DMS114 treated with DMSO at 0.1 percent for 48 hours (cell line): Measurements from ENCODE around the gene WFS1.

ENCODE experiments used
- DNase-seq: peaks from one replicate; lab custom pipeline; 2025; ENCODE audit not compliant: unreplicated experiment; lab: John Stamatoyannopoulos, UW

The WFS1 gene

DNA sequence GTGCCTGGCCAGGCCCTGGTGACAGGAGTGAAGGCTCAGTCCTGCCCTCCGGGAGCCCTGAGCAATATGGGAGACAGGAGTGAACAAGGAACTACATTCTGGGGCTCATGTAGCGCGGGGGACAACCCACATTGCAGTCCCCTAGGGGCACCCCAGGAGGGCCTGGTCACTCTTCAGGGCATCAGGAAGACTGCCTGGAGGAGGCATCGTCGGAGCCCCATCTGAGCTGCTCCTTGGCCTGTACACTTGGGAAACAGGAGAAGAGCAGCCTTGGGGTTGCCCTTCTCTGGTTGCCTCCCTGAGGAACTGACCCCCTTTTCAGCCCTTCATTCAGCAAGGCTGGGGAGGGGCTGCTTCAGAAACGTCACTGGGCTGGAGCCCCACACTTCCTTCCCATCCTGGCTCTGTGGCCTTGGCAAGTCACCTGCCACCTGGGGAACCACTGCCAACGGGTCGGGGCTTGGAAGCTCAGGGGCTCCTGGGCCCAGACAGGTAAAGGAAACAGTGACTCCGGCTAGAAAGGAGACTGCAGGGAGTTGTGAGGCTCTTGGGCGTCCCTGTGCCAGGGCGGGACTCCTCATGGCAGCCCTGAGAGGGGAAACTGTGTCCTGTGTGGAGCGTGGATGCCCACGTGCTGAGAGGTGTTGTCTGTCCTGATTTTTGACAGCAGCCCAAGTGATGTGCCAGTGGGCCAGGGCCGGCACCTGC is 10.1 kb downstream of the WFS1 start:
- DNase-seq = no peak

DNA sequence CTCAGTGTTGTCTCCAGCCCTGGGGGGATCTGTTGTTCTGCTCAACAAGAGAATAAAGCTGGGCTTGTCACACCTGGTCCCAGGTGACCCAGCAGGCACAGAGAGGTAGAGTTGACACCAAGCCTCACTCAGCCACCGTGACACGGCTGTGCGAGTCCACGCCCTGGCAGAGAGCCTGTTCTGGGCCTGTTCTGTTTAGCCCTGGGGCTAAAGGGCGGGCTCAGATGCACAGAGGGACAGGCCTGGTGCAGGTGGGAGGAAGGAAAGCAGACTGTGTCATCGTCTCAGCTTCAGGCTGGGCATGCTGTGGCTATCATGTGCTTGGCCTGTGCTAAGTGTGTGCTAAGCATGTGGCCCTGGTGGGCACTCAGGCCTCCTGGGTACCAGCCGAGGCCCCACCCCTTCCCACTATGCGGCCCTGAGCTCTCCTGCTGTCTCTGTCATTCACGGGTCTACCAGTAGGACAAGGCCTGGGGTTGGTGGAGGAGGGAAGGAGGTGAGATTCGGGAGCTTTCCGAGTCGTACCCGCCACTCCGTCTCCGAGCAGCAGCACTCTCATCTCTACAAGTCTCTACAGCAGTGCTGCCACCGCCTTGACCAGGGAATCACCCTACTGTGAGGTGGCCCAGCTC is 10.8 kb downstream of the WFS1 start:
- no peak for DNase-seq

DNA sequence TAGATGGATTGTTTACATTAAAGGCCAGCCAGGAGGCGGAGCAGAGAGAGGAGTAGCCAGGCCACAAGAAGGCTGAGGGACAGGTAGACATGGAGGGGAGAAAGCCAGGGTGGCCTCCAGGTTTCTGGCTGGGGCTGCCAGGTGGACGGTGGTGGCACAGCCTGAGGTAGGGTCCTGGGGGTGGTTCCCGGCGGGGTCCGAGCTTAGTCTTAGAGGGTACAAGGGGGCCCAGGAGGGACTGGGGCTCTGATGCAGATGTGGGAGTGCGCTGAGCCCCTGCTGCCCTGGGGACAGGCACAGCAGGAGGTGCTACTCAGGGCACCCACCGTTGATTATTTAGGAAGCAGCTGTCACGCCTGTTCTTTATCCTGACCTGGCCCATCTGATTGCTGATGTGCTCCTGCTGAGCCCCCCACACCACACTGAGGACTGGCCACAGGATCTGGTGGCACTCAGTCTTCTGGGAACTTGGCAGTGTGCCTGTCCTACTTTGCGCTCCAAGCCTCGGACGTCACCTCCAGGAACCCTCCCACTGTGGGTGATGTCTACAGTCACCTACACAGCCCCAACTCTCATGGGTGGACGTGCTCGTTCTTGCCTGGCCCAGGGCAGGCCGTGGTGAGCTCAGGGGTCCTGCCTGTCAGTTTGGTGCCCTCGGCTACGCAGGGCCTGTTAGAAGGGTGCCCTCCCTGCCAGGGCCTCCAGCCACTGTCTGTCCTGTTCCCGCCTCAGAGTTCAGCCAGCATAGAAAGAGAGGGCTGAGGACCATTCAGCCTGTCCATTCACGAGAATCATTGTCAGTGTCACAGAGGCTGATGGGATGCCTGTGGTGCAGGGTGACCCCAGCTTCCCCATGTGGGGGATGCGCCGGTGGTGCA is 12.0 kb downstream of the WFS1 start:
- DNase-seq = no peak

DNA sequence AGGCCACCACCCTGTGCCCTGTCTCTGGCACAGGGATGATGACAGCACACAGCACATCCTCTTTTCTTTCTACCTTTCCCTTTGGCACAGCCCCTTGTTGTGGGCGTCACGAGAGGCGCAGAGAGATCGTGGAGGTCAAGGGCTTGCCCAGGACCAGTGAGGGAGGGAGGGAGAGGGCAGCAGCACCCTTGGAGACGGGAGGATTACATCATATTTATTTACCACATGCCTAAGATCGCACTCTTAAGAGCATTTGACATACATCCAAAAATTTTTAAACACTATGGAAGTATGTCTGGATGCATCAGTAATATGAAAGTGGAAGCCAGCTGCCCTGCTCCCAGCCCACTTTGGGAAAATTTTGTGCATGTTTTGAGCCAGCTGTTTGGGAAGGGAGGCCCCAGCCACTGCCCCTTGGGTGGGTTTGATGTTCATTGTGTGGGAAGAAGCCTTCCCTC is 12.7 kb downstream of the WFS1 start:
- DNase-seq = no peak

DNA sequence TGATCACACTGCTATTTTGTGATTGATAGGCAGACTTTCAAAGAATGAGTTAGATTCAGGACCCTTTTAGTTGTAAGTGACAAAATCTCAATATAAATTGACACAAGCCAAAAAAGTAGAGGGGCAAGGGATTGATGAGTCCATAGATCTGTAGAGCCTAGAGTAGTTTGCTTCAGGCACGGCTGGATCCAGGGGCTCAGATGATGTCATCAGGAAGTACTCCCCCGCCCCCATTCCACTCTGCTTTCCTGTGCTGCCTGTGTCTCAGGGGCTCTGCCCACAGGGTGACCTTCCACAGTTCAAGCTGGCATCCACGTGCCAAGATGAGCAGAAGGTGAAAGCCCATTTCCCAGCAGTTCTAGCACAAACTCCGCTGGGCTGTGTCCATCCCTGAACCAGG is 13.6 kb downstream of the WFS1 start:
- DNase-seq = no peak

DNA sequence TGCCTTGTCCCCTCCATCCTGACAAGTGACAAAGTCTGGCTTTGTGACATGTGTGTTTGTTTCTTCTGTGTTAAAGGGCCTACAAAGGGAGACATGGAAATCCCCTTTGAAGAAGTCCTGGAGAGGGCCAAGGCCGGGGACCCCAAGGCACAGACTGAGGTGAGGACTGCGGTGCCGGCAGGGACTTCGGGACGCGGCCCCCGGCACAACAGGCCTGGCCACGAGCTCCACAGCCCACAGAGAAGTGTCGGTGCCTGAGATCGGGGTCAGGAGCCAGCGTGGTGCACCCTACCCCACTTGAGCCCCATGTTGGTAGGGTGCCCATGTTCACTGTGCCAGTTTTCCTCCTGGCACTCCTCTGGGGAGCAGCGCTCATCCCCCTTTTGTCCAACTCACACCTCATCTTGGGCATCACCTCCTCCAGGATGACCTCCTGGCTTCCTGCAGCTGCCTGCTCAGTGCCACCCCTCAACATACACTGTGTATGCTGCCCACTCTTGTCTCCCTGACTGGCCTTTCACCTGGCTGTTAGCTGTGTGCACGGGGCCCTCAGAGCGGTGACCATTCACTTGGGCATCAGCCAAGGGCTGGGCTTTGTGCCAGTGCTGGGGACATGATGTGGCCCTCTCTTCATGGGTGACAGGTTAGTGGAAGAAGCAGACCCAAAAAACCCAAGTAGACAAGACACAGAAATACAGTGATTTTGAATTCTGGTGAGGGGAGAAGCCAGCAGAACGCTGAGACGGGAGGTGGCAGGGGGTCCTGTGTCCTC is 17.6 kb downstream of the WFS1 start:
- DNase-seq = no peak

DNA sequence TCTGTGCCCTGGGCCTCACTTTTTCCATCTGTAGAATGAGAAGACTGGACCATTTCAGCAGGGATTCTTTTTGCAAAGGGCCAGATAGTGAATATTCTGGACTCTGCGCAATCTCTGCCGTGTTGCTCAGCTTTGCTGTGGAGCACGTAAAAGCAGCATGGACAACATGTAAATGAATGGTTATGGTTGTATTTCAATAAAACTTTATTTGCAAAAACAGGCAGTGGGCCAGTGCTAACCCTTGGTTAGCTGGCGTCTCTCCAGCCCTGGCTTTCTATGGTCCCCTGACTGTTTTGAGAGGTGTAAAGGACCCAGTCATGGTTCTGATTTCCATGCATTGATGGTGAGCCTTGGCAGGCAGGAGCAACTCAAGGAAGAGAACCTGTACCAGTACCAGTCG is 18.7 kb downstream of the WFS1 start:
- DNase-seq = no peak

DNA sequence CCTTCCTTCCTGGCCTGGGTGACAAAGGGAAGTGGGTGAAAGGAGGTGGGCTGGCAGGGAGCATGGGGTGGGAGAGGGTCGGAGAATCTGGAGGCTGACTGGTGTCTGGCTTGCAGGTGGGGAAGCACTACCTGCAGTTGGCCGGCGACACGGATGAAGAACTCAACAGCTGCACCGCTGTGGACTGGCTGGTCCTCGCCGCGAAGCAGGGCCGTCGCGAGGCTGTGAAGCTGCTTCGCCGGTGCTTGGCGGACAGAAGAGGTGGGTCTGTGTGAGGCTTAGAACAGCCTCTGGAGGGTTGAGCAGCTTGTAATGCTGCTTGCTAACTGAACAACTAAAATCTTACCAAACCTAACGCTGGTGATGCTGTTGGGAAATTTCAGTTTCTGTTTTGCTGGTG is 19.2 kb downstream of the WFS1 start:
- no peak for DNase-seq

DNA sequence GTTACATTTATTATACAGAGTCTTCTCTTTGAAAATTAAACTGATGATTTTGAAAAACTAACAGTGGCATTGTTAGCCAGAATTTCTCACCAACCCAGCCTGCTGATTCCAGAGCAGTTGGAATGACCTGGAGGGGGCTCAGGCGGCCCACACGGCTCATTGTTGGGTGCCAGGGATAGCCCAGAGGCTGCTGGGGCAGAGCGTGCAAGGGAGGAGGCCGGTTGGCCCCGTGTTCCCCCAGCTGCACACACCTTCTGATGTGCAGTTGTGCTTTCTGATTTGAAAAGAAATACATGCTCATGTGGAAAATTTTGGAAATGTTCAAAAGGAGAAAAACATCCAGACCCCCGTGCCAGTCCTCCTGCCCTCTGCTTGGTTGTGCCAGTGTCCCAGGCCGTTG is 20.6 kb downstream of the WFS1 start:
- no peak for DNase-seq

DNA sequence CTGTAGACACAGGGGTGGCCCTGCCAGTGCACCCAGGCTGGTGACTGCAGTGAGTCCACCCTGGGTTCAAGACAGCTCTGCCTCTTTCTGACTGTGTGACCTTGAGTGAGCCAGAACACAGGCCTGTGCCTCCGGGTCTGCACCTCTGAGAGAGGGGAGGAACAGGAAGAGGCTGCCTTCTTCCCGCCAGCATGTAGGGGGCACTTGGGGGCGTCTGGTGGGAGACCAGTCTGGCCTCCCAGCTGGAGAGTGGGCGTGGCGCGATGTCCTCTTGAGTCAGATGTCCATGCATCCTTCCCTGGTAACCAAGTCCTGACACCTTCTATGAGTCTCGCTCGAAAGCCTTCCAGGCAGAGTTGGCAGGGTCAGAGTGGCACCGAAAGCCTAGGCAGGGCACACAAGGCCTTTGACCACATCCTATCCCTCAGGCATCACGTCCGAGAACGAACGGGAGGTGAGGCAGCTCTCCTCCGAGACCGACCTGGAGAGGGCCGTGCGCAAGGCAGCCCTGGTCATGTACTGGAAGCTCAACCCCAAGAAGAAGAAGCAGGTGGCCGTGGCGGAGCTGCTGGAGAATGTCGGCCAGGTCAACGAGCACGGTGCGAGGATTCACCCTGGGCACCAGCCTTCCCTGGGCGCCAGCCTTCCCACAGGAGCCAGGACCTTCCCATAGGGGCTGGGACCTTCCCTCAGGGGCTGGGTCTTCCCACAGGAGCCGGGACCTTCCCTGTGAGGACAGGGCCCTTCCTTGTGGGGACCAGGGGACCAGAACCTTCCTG is 21.3 kb downstream of the WFS1 start:
- no peak for DNase-seq

DNA sequence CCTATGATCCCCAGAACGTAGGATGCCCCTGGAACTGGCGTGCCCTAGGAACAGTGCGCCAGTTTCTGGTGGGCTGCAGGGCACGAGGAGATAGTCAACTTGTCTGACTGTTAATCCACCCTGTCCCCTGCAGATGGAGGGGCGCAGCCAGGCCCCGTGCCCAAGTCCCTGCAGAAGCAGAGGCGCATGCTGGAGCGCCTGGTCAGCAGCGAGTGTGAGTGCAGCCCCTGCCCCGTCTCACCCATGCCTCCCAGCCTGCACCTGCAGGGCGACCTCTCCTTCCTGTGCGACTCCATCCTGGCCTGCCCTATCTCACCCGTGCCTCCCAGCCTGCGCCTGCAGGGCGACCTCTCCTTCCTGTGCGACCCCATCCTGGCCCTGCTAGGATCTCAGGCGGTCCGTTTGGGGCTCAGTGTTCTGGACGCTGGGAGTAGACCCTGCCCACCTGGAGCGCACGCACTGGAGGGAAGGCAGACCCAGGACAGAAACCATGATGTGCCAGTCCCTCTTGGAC is 22.2 kb downstream of the WFS1 start:
- no peak for DNase-seq

DNA sequence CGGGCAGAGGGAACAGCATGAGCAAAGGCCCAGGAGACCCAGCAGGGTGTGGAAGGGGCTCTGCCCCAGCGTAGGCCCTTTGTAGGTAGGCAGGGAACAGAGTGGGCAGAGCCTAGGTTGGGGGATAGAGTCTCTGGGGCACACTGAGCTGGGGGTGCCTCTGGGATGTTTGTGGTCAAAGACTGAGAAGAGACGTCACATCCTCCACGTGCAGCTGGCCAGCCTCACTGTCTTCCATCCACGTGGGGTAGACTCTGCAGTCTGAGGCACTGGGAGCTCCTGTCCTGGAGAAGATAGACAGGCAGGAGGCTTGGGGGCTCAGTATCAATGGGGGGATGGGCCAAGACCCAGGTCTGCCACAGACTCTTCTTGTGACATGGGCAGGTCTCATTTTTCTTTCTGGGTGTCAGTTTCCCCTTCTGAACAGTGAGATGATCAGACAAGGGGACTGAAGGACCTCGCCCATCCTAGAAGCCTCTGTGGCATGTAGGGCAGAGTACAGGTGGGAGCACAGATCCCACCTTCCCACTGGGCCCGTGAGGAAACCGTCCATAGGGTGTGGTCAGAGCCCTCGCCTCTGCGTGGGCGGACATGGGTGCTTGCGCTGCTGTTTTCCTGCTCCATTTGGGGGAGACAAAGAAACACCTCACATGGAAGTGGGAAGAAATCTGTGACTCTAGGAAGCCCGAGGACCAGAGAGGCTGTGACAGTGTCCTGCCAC is 22.9 kb downstream of the WFS1 start:
- DNase-seq = no peak

DNA sequence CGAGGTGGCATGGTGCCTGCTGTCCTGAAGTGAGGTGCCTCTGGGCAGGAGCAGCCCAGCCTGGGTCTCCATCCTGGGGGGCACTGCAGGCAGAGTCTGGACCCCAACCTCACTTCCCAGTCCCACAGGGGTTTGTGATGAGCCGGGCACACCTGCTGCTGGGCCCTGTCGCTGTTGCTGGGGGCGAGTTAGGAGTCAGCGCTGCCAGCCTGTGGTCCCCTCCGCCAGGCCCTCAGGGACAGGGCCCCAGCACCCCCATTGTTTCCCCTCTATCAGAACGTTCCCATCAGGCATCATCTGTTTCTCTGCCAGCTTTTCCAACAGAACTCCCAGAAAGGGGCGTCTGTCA is 23.4 kb downstream of the WFS1 start:
- no peak for DNase-seq

DNA sequence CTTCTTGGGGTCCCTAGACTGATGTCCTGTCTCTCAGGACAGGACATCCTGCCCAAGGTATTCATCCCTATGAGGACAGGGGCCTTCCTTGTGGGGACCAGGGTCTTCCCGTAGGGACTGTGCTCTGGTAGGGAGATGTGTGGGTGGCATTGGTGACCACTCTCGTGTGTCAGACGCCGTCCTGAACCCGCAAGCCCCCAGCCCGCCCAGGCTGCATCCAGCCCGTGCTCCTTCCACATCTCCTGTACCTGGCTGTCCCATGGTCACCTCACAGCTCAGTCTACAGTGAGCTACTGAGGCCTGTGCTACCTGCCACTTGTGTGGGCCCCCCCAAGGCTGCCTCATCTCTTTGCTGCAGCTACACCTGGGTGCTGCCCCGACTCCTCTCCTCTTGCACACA is 24.0 kb downstream of the WFS1 start:
- no peak for DNase-seq

DNA sequence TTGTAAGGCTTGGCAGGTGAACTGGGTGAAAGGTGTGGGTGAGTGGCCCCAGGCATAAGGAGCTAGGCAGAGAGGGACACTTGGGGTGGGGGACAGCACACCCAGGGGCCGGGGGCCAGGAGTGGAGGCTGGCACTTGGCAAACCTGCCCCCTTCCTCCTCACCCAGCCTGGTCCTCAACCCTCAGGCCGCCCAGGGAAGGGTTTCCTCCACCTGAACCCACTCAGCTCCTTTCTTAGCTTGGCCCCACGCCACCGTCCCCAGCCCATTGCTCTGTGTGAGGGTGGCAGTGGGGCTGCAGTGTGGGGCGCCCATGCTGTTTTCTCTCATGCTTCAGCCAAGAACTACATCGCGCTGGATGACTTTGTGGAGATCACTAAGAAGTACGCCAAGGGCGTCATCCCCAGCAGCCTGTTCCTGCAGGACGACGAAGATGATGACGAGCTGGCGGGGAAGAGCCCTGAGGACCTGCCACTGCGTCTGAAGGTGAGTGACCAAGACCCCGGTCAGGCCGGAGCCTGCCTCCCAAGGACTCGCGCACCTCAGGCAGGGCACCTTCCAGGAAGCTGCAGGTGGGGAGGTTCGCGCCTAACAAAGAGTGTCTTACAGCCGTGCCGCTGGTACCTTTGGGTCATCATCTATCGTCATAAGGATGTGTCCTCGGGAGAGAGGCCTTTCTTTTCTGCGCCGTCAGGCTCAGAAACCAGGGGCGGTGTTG is 25.2 kb downstream of the WFS1 start:
- DNase-seq = no peak

DNA sequence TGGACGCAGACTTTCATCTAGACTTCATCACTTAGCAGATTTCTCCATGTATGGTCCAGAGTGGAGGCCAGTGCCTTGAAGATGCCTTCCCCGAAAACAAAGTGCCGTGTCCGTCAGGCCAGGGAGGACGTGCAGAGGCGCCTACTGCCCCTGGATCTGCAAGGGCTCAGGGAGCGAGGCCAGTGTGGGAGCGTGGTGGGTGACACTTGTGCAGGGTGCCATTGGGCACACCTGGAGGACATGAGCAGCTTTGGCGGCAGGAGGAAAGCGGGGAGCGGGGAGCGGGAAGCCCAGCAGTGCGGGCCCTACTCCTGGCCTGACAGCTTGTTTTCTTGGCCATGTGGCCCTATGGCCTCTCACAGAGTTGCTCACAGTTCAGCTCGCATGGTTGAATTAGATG is 25.8 kb downstream of the WFS1 start:
- no peak for DNase-seq

DNA sequence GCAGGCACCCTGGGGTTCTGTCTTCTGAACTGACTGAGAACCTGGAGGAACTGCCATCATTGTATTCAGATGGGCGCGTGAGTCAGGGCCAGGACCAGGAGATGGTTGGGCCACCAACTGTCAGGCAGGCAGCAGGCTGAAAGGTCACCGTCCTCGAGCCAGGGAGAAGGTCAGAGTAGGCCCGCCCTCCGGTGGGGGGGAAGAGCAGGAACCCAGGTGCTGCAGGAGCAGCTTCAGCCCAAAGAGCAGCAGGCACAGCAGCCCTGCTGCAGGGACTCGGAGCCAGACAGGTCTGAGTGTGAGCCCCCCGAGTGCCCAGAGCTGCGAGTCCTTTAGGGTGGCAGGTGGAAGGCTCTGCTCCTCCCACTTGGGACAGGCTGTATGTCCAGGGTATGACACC is 26.4 kb downstream of the WFS1 start:
- no peak for DNase-seq

DNA sequence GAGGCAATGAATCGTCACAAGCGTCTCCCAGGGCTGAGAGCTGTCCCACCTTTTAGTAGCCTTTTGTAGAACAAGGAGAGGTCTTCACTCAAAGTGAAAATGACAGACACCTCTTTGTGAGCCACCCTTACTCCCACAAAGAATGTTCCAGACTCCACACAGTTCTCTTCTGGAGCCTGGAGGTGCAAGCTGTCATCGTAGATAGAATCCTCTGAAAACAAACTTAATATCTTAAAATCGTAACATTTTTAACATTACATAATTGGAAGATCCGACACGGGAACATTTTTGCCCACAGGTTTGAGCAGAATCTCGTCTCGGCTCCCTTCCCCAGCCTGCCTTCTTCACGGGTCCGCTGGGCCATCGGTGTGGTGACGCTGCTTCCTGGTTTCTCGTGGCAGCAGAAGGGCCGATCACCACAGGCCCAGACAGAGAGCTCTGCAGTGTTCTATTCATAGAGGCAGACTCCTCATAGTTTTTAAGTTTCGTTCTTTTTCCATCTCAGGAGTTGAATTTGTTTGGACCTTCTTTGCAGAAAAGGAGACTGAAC is 27.7 kb downstream of the WFS1 start:
- no peak for DNase-seq

DNA sequence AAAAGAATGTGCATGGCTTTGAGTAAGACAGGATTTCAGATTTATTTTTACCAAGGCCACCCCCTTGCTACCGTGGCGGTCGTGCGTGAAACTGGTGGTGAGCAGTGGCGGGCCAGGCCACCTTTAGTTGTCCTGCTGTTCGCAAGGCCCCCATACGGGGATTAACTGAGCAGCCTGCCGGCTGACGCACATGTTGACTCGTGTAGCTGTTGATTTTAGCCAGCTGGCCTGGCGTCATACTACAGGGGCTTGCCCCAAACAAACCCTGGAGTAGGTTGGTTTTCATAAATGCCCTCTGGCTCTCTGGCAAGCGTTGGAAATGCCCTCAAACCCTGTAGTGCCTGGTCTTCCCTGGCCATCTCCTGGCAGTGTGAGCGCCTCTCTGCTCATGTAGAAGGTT is 28.4 kb downstream of the WFS1 start:
- DNase-seq = no peak
